H9 (cell line): ENCODE measurements around the gene B3GNT2. TPM values are rescaled to one million over a fixed set of nuclear protein-coding genes. Genes with fewer than 3 reads are reported as not detected.

ENCODE experiments used
- DNase-seq: peaks from one replicate; pipeline ENCODE4 v3.0.0-alpha.2; 2017
- H2AFZ ChIP-seq: one replicate; pipeline ENCODE4 v1.6.1; 2013; ENCODE audit warnings: mild to moderate bottlenecking, low read length, control low read depth, moderate library complexity
- H2AK5ac ChIP-seq: 2 replicates; pipeline ENCODE4 v1.6.1; 2013; ENCODE audit warnings: low read length, control low read depth, mixed read lengths; ENCODE audit not compliant: insufficient read length
- H2BK120ac ChIP-seq: one replicate; pipeline ENCODE4 v1.6.1; 2013; ENCODE audit warnings: low read depth, mild to moderate bottlenecking, low read length, control low read depth, inconsistent platforms; ENCODE audit not compliant: poor library complexity, severe bottlenecking
- H2BK12ac ChIP-seq: 2 replicates; pipeline ENCODE4 v1.6.1; 2013; ENCODE audit warnings: low read length, control low read depth, mixed read lengths, low read depth; ENCODE audit not compliant: insufficient read length
- H2BK15ac ChIP-seq: 2 replicates; pipeline ENCODE4 v1.6.1; 2013; ENCODE audit warnings: low read depth, low read length, control low read depth
- H2BK20ac ChIP-seq: one replicate; pipeline ENCODE4 v1.6.1; 2013; ENCODE audit warnings: low read depth, mild to moderate bottlenecking, low read length, control low read depth, inconsistent platforms; ENCODE audit not compliant: poor library complexity, severe bottlenecking
- H2BK5ac ChIP-seq: 2 replicates; pipeline ENCODE4 v1.6.1; 2013; ENCODE audit warnings: low read length, control low read depth, mixed read lengths; ENCODE audit not compliant: insufficient read length
- H3K14ac ChIP-seq: 2 replicates; pipeline ENCODE4 v1.6.1; 2013; ENCODE audit warnings: low read length, control low read depth; ENCODE audit not compliant: insufficient read depth
- H3K18ac ChIP-seq: 2 replicates; pipeline ENCODE4 v1.6.1; 2013; ENCODE audit warnings: low read depth, mild to moderate bottlenecking, mixed read lengths, low read length, control low read depth; ENCODE audit not compliant: insufficient read length
- H3K23ac ChIP-seq: 2 replicates; pipeline ENCODE4 v1.6.1; 2013; ENCODE audit warnings: low read length, control low read depth, mixed read lengths, low read depth; ENCODE audit not compliant: insufficient read length
- H3K23me2 ChIP-seq: 2 replicates; pipeline ENCODE4 v1.6.1; 2013; ENCODE audit warnings: low read depth, mild to moderate bottlenecking, mixed read lengths, low read length, control low read depth; ENCODE audit not compliant: insufficient read length, poor library complexity, severe bottlenecking
- H3K27ac ChIP-seq: 2 replicates; pipeline ENCODE4 v1.5.1; 2013; ENCODE audit warnings: low read length, control low read depth, mixed read lengths, low read depth; ENCODE audit not compliant: insufficient read length
- H3K27me3 ChIP-seq: 2 replicates; pipeline ENCODE4 v1.6.1; 2013; ENCODE audit warnings: low read length, control low read depth, inconsistent platforms; ENCODE audit not compliant: insufficient read depth
- H3K4ac ChIP-seq: 2 replicates; pipeline ENCODE4 v1.6.1; 2013; ENCODE audit warnings: low read depth, mild to moderate bottlenecking, control low read depth, inconsistent platforms, low read length, moderate library complexity
- H3K4me1 ChIP-seq: 2 replicates; pipeline ENCODE4 v1.6.1; 2013; ENCODE audit warnings: low read length, control low read depth, inconsistent platforms; ENCODE audit not compliant: insufficient read depth
- H3K4me2 ChIP-seq: 2 replicates; pipeline ENCODE4 v1.6.1; 2013; ENCODE audit warnings: low read length, control low read depth, mixed read lengths; ENCODE audit not compliant: insufficient read length, insufficient read depth
- H3K56ac ChIP-seq: 2 replicates; pipeline ENCODE4 v1.6.1; 2013; ENCODE audit warnings: low read depth, mild to moderate bottlenecking, mixed read lengths, low read length, control low read depth; ENCODE audit not compliant: insufficient read length
- H3K79me1 ChIP-seq: 2 replicates; pipeline ENCODE4 v1.6.1; 2013; ENCODE audit warnings: low read depth, mild to moderate bottlenecking, moderate library complexity, low read length, control low read depth, inconsistent platforms; ENCODE audit not compliant: insufficient read depth, poor library complexity, severe bottlenecking
- H3K79me2 ChIP-seq: 2 replicates; pipeline ENCODE4 v1.6.1; 2013; ENCODE audit warnings: low read length, control low read depth, inconsistent platforms; ENCODE audit not compliant: insufficient read depth
- H3K9ac ChIP-seq: 2 replicates; pipeline ENCODE4 v1.6.1; 2013; ENCODE audit warnings: low read length, control low read depth, mixed read lengths; ENCODE audit not compliant: insufficient read length; ENCODE audit errors: extremely low read depth
- H3K9me3 ChIP-seq: one replicate; pipeline ENCODE4 v1.6.1; 2013; ENCODE audit warnings: low read depth, low read length, inconsistent platforms; ENCODE audit not compliant: control insufficient read depth
- H3T11ph ChIP-seq: one replicate; pipeline ENCODE4 v1.6.1; 2013; ENCODE audit warnings: mild to moderate bottlenecking, low read length, control low read depth, inconsistent platforms
- H4K20me1 ChIP-seq: one replicate; pipeline ENCODE4 v1.6.1; 2013; ENCODE audit not compliant: control insufficient read depth, insufficient read length, insufficient read depth
- H4K5ac ChIP-seq: 2 replicates; pipeline ENCODE4 v1.6.1; 2013; ENCODE audit warnings: low read depth, mild to moderate bottlenecking, mixed read lengths, low read length, control low read depth; ENCODE audit not compliant: insufficient read length
- H4K8ac ChIP-seq: replicated peaks from 2 replicates; pipeline ENCODE4 v1.6.1; 2013; ENCODE audit warnings: low read length, control low read depth, mixed read lengths, low read depth; ENCODE audit not compliant: insufficient read length
- H4K91ac ChIP-seq: 2 replicates; pipeline ENCODE4 v1.6.1; 2013; ENCODE audit warnings: low read depth, mild to moderate bottlenecking, moderate library complexity, mixed read lengths, low read length, control low read depth; ENCODE audit not compliant: insufficient read length
- H3K27ac Mint-ChIP-seq, 3 experiments: 2 replicates in 2 of 3; 3 replicates in 1 of 3; pipeline ENCODE4 v1.8.0; 2020 to 2021; ENCODE audit warnings: mixed read lengths in 3 of 3, mild to moderate bottlenecking in 1 of 3, moderate library complexity in 1 of 3
- H3K27me3 Mint-ChIP-seq: 2 replicates; pipeline ENCODE4 v1.8.0; 2021; ENCODE audit warnings: low read depth, mild to moderate bottlenecking, moderate library complexity, mixed read lengths
- H3K36me3 Mint-ChIP-seq, 3 experiments: 2 replicates in 2 of 3; 3 replicates in 1 of 3; pipeline ENCODE4 v1.8.0; 2020 to 2021; ENCODE audit warnings: low read depth in 3 of 3, mixed read lengths in 3 of 3; ENCODE audit not compliant: insufficient read depth in 1 of 3
- H3K4me1 Mint-ChIP-seq, 2 experiments: 2 replicates each; pipeline ENCODE4 v1.8.0; 2020; ENCODE audit warnings: mixed read lengths in 2 of 2
- H3K4me3 Mint-ChIP-seq, 2 experiments: 2 replicates in 1 of 2; 3 replicates in 1 of 2; pipeline ENCODE4 v1.8.0; 2020 to 2021; ENCODE audit warnings: mild to moderate bottlenecking in 2 of 2, mixed read lengths in 2 of 2, moderate library complexity in 1 of 2
- H3K9me3 Mint-ChIP-seq, 2 experiments: 2 replicates in 1 of 2; 3 replicates in 1 of 2; pipeline ENCODE4 v1.8.0; 2020; ENCODE audit warnings: mild to moderate bottlenecking in 2 of 2, mixed read lengths in 2 of 2, moderate library complexity in 1 of 2
- WGBS: extraction: QIAGEN DNeasy Blood & Tissue Kit; methylation state at CpG from one replicate; pipeline ENCODE4 v1.1.7; 2013; ENCODE audit warnings: missing lambda C conversion rate, low lambda C conversion rate, mixed read lengths; ENCODE audit not compliant: insufficient read length; ENCODE audit errors: extremely low coverage; 5-methylcytosine and 5-hydroxymethylcytosine counted together
- total RNA-seq: library from RNA; stranded (reverse); gene quantifications from 2 replicates; pipeline ENCODE4 v1.2.1, GENCODE V29; 2021
- TF ChIP-seq, protein P1 (sequence below): fragments of 200-600 bp; sonication (generic); conservative IDR thresholded peaks from 3 replicates; pipeline ENCODE4 v1.8.0; 2021; ENCODE audit warnings: antibody characterized with exemption, mild to moderate bottlenecking

The B3GNT2 gene
- total RNA-seq, 1 experiment from 2014 or later = 55.3 TPM

DNA sequence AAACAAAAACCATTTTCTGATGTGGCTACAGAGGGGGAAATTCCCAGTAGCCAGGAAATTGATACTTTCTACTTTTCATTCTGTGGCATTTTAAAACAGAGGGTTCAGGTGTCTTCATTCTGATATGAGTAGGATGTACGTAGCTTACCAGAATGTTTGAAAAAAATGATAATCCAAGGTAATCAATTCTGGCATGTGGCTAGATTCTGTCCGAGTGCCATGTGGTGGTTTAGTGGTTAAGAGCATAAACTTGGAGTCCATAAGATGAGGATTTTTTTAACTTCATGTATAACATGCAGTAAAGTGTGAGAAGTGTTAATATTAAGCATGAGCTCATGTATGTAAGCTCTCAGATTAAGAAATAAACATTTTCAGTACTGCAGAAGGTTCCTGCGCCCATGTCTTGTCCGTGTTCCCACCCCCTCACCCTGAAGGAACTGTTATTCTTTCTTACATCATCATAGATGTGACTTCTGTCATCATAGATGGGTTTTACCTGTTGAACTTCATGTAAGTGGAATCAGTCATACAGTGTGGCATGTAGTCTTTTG lies 4.5 kb downstream of the B3GNT2 start:
- Histone ChIP-seq H2BK12ac (no peak overlapping the region), H3K9ac (no peak overlapping the region), H3K23ac (no peak overlapping the region), H2BK5ac (no peak overlapping the region), H2BK15ac (no peak overlapping the region), H3K27ac (no peak overlapping the region), H4K8ac (no peak overlapping the region), H2BK20ac (no peak overlapping the region), H4K20me1 (no peaks in the 10 kb centered on the region), H3K4me2 (no peak overlapping the region), H3K14ac (no peak overlapping the region), H2BK120ac (no peak overlapping the region), H4K91ac (no peak overlapping the region), H3T11ph (no peak overlapping the region), H2AK5ac (no peak overlapping the region), H4K5ac (no peak overlapping the region), H3K4ac (no peak overlapping the region), H3K79me2 (peaks cover 64% of the 10 kb centered on the region), H3K27me3 (no peaks in the 10 kb centered on the region), H3K9me3 (no peaks in the 10 kb centered on the region), H3K56ac (no peak overlapping the region), H3K4me1 (peaks cover 9% of the 10 kb centered on the region; the same call in 1 of the 2 replicates), H3K23me2 (peaks cover 9% of the 10 kb centered on the region), H3K18ac (no peak overlapping the region), H3K79me1 (no peaks in the 10 kb centered on the region), H2AFZ (no peak overlapping the region)
- peak overlapping the region in 2 of 3 experiments; percentile 53 to 56; a peak in 3 of 7 replicates for H3K27ac Mint-ChIP-seq
- no CpG with 5 or more reads among the region's 4 CpGs for WGBS
- H3K27me3 Mint-ChIP-seq = no peaks in the 10 kb centered on the region
- H3K9me3 Mint-ChIP-seq = no peaks in the 10 kb centered on the region
- peaks cover 0 to 3% (median 0%) of the 10 kb centered on the region in 3 experiments; a peak in 3 of 7 replicates for H3K36me3 Mint-ChIP-seq
- no peak for DNase-seq
- peaks cover 68 to 69% of the 10 kb centered on the region in 2 experiments for H3K4me1 Mint-ChIP-seq
- TF ChIP-seq, protein P1, sequence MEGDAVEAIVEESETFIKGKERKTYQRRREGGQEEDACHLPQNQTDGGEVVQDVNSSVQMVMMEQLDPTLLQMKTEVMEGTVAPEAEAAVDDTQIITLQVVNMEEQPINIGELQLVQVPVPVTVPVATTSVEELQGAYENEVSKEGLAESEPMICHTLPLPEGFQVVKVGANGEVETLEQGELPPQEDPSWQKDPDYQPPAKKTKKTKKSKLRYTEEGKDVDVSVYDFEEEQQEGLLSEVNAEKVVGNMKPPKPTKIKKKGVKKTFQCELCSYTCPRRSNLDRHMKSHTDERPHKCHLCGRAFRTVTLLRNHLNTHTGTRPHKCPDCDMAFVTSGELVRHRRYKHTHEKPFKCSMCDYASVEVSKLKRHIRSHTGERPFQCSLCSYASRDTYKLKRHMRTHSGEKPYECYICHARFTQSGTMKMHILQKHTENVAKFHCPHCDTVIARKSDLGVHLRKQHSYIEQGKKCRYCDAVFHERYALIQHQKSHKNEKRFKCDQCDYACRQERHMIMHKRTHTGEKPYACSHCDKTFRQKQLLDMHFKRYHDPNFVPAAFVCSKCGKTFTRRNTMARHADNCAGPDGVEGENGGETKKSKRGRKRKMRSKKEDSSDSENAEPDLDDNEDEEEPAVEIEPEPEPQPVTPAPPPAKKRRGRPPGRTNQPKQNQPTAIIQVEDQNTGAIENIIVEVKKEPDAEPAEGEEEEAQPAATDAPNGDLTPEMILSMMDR = no peak
- no peak overlapping the region for H3K4me3 Mint-ChIP-seq
